Measurements from ENCODE around the gene PRKCE. TPM values are rescaled to one million over a fixed set of nuclear protein-coding genes. Genes with fewer than 3 reads are reported as not detected.

The PRKCE gene
- polyA plus RNA-seq, 3 donors, result 1.3 to 7.7 (median 2.3) TPM

DNA sequence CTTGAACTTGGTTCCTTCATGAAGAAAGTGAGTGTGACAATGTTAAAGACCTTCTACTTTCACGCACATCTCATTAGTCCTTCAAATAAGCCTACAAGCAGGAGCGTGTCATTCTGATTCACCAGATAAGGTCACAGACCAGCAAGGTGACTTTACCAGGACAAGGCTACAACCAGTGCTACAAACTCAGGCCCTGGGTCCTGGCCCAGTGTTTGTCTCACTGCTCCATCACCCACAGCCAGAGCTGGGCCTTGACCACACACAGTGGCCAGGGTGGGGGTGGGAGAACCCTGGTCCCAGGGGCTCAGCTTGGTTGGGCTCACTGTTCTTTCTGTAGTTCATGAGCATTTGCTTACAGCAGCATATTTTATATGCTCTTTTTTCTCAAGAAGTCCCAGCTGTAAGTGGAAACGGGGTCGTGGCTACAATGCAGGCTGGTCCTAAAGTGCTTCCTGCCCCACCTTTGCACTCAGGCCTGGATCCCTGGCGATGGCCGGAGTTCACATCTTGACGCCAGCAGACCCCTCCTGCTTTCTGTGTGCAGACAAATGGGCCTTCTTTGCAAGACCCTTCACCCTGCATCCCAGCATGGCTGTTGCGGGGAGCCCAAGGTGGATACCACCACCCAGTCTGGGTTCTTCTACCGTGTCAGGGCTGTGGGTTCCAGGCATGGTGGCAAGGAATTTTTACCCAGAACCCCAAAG, 492.1 kb downstream of the PRKCE start:
- TF ChIP-seq, protein P1, sequence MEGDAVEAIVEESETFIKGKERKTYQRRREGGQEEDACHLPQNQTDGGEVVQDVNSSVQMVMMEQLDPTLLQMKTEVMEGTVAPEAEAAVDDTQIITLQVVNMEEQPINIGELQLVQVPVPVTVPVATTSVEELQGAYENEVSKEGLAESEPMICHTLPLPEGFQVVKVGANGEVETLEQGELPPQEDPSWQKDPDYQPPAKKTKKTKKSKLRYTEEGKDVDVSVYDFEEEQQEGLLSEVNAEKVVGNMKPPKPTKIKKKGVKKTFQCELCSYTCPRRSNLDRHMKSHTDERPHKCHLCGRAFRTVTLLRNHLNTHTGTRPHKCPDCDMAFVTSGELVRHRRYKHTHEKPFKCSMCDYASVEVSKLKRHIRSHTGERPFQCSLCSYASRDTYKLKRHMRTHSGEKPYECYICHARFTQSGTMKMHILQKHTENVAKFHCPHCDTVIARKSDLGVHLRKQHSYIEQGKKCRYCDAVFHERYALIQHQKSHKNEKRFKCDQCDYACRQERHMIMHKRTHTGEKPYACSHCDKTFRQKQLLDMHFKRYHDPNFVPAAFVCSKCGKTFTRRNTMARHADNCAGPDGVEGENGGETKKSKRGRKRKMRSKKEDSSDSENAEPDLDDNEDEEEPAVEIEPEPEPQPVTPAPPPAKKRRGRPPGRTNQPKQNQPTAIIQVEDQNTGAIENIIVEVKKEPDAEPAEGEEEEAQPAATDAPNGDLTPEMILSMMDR (IDR thresholded peaks at IDR 0.05), result no peak
- 96% methylated on average over 9 of the region's 9 CpGs for WGBS (ENCODE audit: insufficient coverage)
- intact Hi-C loops (cut with micrococcal nuclease), result no loop called here
- H3K27me3 ChIP-seq (ENCODE audit: control insufficient read depth in 2 of 2, insufficient read depth in 2 of 2, low read length in 2 of 2), result no peaks in the 10 kb centered on the region
- Mint-ChIP-seq H3K4me1 (peaks cover 17% of the 10 kb centered on the region), H3K27ac (no peak overlapping the region), H3K9me3 (no peaks in the 10 kb centered on the region), H3K27me3 (ENCODE audit: low read depth in 3 of 3) (peaks cover 0 to 3% (median 3%) of the 10 kb centered on the region in 3 donors), H3K36me3 (peaks cover 24 to 28% of the 10 kb centered on the region in 2 donors), H3K4me3 (no peak overlapping the region)
- H4K20me1 ChIP-seq (ENCODE audit: insufficient read depth, low read length), result no peaks in the 10 kb centered on the region
- peaks cover 0 to 9% of the 10 kb centered on the region in 2 donors for H3K36me3 ChIP-seq (replicated peaks in 1 of 2; ENCODE audit: control insufficient read depth in 1 of 2, insufficient read depth in 2 of 2, low read length in 2 of 2)
- H3K4me2 ChIP-seq (replicated peaks; ENCODE audit: extremely low read depth, low read length, poor library complexity, severe bottlenecking), result no peak overlapping the region
- no peaks in the 10 kb centered on the region for H3K9me3 ChIP-seq (replicated peaks in 1 of 2; ENCODE audit: control insufficient read depth in 1 of 2, insufficient read depth in 1 of 2, low read length in 2 of 2)
- H3K9ac ChIP-seq (ENCODE audit: insufficient read depth, low read length, poor library complexity, severe bottlenecking), result no peak overlapping the region
- no peak for DNase-seq
- no peak overlapping the region for H3K4me3 ChIP-seq (replicated peaks in 1 of 3; ENCODE audit: low read depth in 2 of 3, low read length in 3 of 3)
- H3K4me1 ChIP-seq (ENCODE audit: control insufficient read depth in 1 of 2, insufficient read depth in 2 of 2, low read length in 2 of 2), result peaks cover 4 to 5% of the 10 kb centered on the region in 2 donors
- no peaks in the 10 kb centered on the region for H3K79me2 ChIP-seq (ENCODE audit: insufficient read depth, low read length)
- H2AFZ ChIP-seq (ENCODE audit: insufficient read depth, low read depth, low read length, poor library complexity, severe bottlenecking), result no peak overlapping the region
- H3K27ac ChIP-seq (ENCODE audit: low read depth in 1 of 2, low read length in 2 of 2), result no peak overlapping the region

DNA sequence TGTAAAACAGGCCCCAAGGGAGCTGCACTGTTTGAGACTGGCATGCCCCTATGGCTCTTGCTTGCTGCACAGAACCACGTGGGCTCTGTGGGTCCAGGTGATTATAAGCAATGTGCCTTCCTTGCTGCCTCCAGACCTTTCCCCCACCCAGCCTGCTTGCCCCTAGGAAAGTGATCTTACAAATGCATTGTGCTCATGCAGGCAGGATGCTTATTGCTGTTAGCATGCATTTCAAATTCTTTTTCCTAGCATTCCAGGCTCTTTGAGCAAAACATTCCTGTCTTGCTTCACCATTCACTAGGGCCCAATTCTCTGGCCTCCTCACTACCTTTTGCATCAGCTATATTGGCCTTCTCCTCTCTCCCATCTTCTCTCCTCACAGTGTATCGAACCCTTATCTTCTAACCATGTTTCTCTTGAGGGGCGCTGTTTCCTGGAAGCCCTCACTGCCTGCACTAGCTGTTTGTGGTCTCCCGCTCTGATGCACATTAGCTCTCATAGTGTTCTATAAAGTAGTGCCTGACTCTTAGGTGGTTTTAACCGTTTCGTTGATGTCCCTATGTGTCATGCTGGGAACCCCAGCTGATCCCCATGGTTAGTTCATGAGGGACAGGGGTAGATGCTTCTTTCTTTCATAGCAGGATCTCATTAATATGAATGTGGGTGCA, 492.8 kb downstream of the PRKCE start:
- peaks cover 25 to 28% of the 10 kb centered on the region in 2 donors for H3K36me3 Mint-ChIP-seq
- TF ChIP-seq, protein P1 (IDR thresholded peaks at IDR 0.05), result no peak
- peaks cover 0 to 3% (median 3%) of the 10 kb centered on the region in 3 donors for H3K27me3 Mint-ChIP-seq (ENCODE audit: low read depth in 3 of 3)
- peaks cover 4 to 5% of the 10 kb centered on the region in 2 donors for H3K4me1 ChIP-seq (ENCODE audit: control insufficient read depth in 1 of 2, insufficient read depth in 2 of 2, low read length in 2 of 2)
- H4K20me1 ChIP-seq (ENCODE audit: insufficient read depth, low read length), result no peaks in the 10 kb centered on the region
- no peaks in the 10 kb centered on the region for H3K9me3 ChIP-seq (replicated peaks in 1 of 2; ENCODE audit: control insufficient read depth in 1 of 2, insufficient read depth in 1 of 2, low read length in 2 of 2)
- intact Hi-C loops (cut with micrococcal nuclease), result no loop called here
- H2AFZ ChIP-seq (ENCODE audit: insufficient read depth, low read depth, low read length, poor library complexity, severe bottlenecking), result no peak overlapping the region
- H3K27me3 ChIP-seq (ENCODE audit: control insufficient read depth in 2 of 2, insufficient read depth in 2 of 2, low read length in 2 of 2), result no peaks in the 10 kb centered on the region
- no peaks in the 10 kb centered on the region for H3K9me3 Mint-ChIP-seq
- H3K9ac ChIP-seq (ENCODE audit: insufficient read depth, low read length, poor library complexity, severe bottlenecking), result no peak overlapping the region
- no peaks in the 10 kb centered on the region for H3K79me2 ChIP-seq (ENCODE audit: insufficient read depth, low read length)
- H3K27ac ChIP-seq (ENCODE audit: low read depth in 1 of 2, low read length in 2 of 2), result no peak overlapping the region
- no peak for DNase-seq
- H3K4me1 Mint-ChIP-seq, result peaks cover 17% of the 10 kb centered on the region
- no peak overlapping the region for H3K4me3 ChIP-seq (replicated peaks in 1 of 3; ENCODE audit: low read depth in 2 of 3, low read length in 3 of 3)
- H3K27ac Mint-ChIP-seq, result no peak overlapping the region
- peaks cover 0 to 9% of the 10 kb centered on the region in 2 donors for H3K36me3 ChIP-seq (replicated peaks in 1 of 2; ENCODE audit: control insufficient read depth in 1 of 2, insufficient read depth in 2 of 2, low read length in 2 of 2)
- H3K4me3 Mint-ChIP-seq, result no peak overlapping the region
- no peak overlapping the region for H3K4me2 ChIP-seq (replicated peaks; ENCODE audit: extremely low read depth, low read length, poor library complexity, severe bottlenecking)
- 80% methylated on average over 3 of the region's 6 CpGs for WGBS (ENCODE audit: insufficient coverage)
